HepG2 (cell line): ENCODE results near the gene GPR4. TPM values are rescaled to one million over a fixed set of nuclear protein-coding genes. Genes with fewer than 3 reads are reported as not detected.

ENCODE experiments used
- ARID5B ChIP-seq: IDR thresholded peaks from 2 replicates; pipeline ENCODE4 v1.4.0; 2020; ENCODE audit warnings: mild to moderate bottlenecking, missing genetic modification reagents
- BORCS8-MEF2B ChIP-seq: sonication (generic); formaldehyde crosslinking; IDR thresholded peaks from 2 replicates; pipeline ENCODE4 v1.8.0; 2022; ENCODE audit warnings: mild to moderate bottlenecking, missing genetic modification reagents
- CBX2 ChIP-seq, 2 experiments: fragments of 200-600 bp in 1 of 2; sonication (generic); formaldehyde crosslinking in 1 of 2; IDR thresholded peaks; 2 replicates each; pipeline versions ENCODE4 v1.7.0 to v1.8.1; 2018 to 2022; ENCODE audit warnings: low read depth in 2 of 2, low read length in 1 of 2, mild to moderate bottlenecking in 1 of 2, missing genetic modification reagents in 1 of 2
- CHD2 ChIP-seq: IDR thresholded peaks from 2 replicates; pipeline ENCODE4 v1.6.1; 2011; ENCODE audit warnings: low read depth, low read length, improper control_type of control experiment
- CREB3 ChIP-seq: sonication (generic); formaldehyde crosslinking; IDR thresholded peaks from 2 replicates; pipeline ENCODE4 v1.5.0; 2020; ENCODE audit warnings: missing genetic modification reagents
- JARID2 ChIP-seq: sonication (generic); formaldehyde crosslinking; IDR thresholded peaks from 2 replicates; pipeline ENCODE4 v1.8.1; 2023; ENCODE audit warnings: missing genetic modification reagents, inconsistent platforms; ENCODE audit not compliant: insufficient replicate concordance
- KDM6A ChIP-seq: IDR thresholded peaks from 2 replicates; pipeline ENCODE4 v1.6.1; 2016; ENCODE audit warnings: low read depth
- MAFF ChIP-seq: IDR thresholded peaks from 2 replicates; pipeline ENCODE4 v1.6.1; 2011; ENCODE audit warnings: low read depth, low read length, improper control_type of control experiment
- MZF1 ChIP-seq: sonication (generic); formaldehyde crosslinking; IDR thresholded peaks from 2 replicates; pipeline ENCODE4 v1.8.1; 2023; ENCODE audit warnings: mild to moderate bottlenecking, missing genetic modification reagents, borderline replicate concordance
- POLR2A ChIP-seq, 2 experiments: IDR thresholded peaks; 2 replicates each; pipeline ENCODE4 v1.6.1; 2011; ENCODE audit warnings: low read depth in 2 of 2, low read length in 2 of 2, mild to moderate bottlenecking in 1 of 2, moderate library complexity in 1 of 2; ENCODE audit not compliant: insufficient read depth in 1 of 2
- SRSF1 ChIP-seq: fragments of 200-400 bp; formaldehyde crosslinking; optimal IDR thresholded peaks from 2 replicates; pipeline ENCODE3; 2017; ENCODE audit warnings: mild to moderate bottlenecking, low read depth, low read length, moderate library complexity
- TAF15 ChIP-seq: fragments of 200-400 bp; formaldehyde crosslinking; IDR thresholded peaks from one replicate; pipeline ENCODE4 v1.6.1; 2018; ENCODE audit warnings: mild to moderate bottlenecking, low read depth, low read length; ENCODE audit not compliant: poor library complexity, severe bottlenecking
- TIGD3 ChIP-seq: sonication (generic); formaldehyde crosslinking; IDR thresholded peaks from 2 replicates; pipeline ENCODE4 v1.5.1; 2020; ENCODE audit warnings: mild to moderate bottlenecking, missing genetic modification reagents, borderline replicate concordance
- ZFP82 ChIP-seq: sonication (generic); formaldehyde crosslinking; IDR thresholded peaks from 2 replicates; pipeline ENCODE4 v1.5.1; 2020; ENCODE audit warnings: mild to moderate bottlenecking, missing genetic modification reagents, borderline replicate concordance
- ZIK1 ChIP-seq: sonication (generic); formaldehyde crosslinking; IDR thresholded peaks from 2 replicates; pipeline ENCODE4 v1.5.0; 2020; ENCODE audit warnings: mild to moderate bottlenecking, low read depth, missing genetic modification reagents, borderline replicate concordance
- ZNF205 ChIP-seq: IDR thresholded peaks from 2 replicates; pipeline ENCODE4 v1.6.1; 2018; ENCODE audit warnings: missing biosample characterization, missing genetic modification reagents
- ZNF224 ChIP-seq: sonication (generic); formaldehyde crosslinking; IDR thresholded peaks from 2 replicates; pipeline ENCODE4 v1.5.0; 2020; ENCODE audit warnings: mild to moderate bottlenecking, missing genetic modification reagents
- ZNF652 ChIP-seq: IDR thresholded peaks from 2 replicates; pipeline ENCODE4 v1.6.1; 2016; ENCODE audit warnings: low read depth, borderline replicate concordance
- ZNF737 ChIP-seq: sonication (generic); formaldehyde crosslinking; IDR thresholded peaks from 2 replicates; pipeline ENCODE4 v1.5.0; 2020; ENCODE audit warnings: missing genetic modification reagents, mild to moderate bottlenecking, borderline replicate concordance
- ZNF749 ChIP-seq: sonication (generic); formaldehyde crosslinking; IDR thresholded peaks from 2 replicates; pipeline ENCODE4 v1.8.0; 2022; ENCODE audit warnings: mild to moderate bottlenecking, missing genetic modification reagents, moderate library complexity, borderline replicate concordance
- ZNF784 ChIP-seq: sonication (generic); formaldehyde crosslinking; IDR thresholded peaks from 2 replicates; pipeline ENCODE4 v1.5.1; 2020; ENCODE audit warnings: missing genetic modification reagents, mild to moderate bottlenecking, borderline replicate concordance
- ZNF83 ChIP-seq: sonication (generic); formaldehyde crosslinking; IDR thresholded peaks from 2 replicates; pipeline ENCODE4 v1.4.0; 2020; ENCODE audit warnings: missing genetic modification reagents, mild to moderate bottlenecking, borderline replicate concordance
- ZSCAN30 ChIP-seq: sonication (generic); formaldehyde crosslinking; IDR thresholded peaks from 2 replicates; pipeline ENCODE4 v1.5.0; 2020; ENCODE audit warnings: mild to moderate bottlenecking, missing genetic modification reagents
- polyA plus RNA-seq, 8 experiments: library from polyadenylated mRNA; depleted of rRNA in 3 of 8; stranded (reverse) in 7 of 8; unstranded in 1 of 8; fragments of >200 nt; fragmentation: Illumina TruSeq in 4 of 8; extraction: Trizol in 4 of 8; gene quantifications; 2 replicates each; pipeline versions ENCODE4 v1.2.1 to v1.2.3, GENCODE V29; 2011 to 2016; ENCODE audit warnings: low read depth in 4 of 8, missing spikeins in 1 of 8, mixed read lengths in 1 of 8; ENCODE audit not compliant: insufficient read depth in 1 of 8
- total RNA-seq, 5 experiments: library from RNA; depleted of rRNA; stranded (reverse); fragments of >200 nt; fragmentation: Illumina TruSeq; extraction: Trizol; gene quantifications; 2 replicates each; pipeline ENCODE4 v1.2.3, GENCODE V29; 2016; ENCODE audit warnings: low read depth in 1 of 5

The GPR4 gene
- total and polyA plus RNA-seq, 2 of the 13 experiments (the other 11 are each of a cell fraction or from before 2014, with no cell fraction given), result 0.15 TPM; not detected in 1

DNA sequence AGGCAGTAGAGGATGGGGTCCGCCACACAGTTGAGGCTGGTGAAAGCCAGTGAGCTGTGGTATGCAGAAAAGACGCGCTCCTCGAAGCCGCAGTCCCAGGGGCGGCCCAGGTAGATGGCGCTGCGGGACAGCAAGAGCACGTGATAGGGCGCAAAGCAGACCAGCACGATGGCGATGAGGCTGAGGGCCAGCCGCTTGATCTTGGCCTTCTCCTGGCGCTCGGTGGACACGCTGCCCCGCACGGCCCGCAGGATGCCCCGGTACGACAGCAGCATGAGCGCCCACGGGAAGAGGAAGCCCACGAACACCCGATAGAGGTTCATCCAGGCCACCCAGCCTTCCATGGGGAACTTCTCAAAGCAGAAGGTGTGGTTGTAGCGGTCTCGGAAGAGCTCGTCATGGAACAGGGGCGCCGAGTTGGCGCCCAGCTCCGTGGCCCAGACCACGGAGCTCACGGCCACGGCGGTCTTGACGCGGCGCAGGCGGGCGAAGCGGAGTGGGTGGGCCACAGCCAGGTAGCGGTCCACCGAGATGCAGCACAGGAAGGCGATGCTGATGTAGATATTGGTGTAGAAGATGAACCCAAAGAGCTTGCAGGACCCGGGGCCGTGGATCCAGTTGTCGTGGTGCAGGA lies 10.9 kb downstream of the GPR4 start (continued):
- no peak for TF ChIP-seq MAFF
- no peak for TF ChIP-seq POLR2A (IDR thresholded peaks at IDR 0.05; ENCODE audit: insufficient read depth in 1 of 2, low read depth in 2 of 2, low read length in 2 of 2)
- no peak for TF ChIP-seq CREB3 (CRISPR knock-in tag)
- no peak for TF ChIP-seq CHD2
- no peak for TF ChIP-seq ZNF224 (CRISPR knock-in tag)
- 0 out of 2 replicates have a peak, but pooled peaks have one; percentile 14 for TF ChIP-seq ZNF652 (CRISPR knock-in tag)
- TF ChIP-seq ZNF205 (CRISPR knock-in tag), result peak; percentile 95
- TF ChIP-seq SRSF1, result peak; percentile 54
- TF ChIP-seq BORCS8-MEF2B (CRISPR knock-in tag), result peak; percentile 87
- no peak for TF ChIP-seq MZF1 (CRISPR knock-in tag)
- TF ChIP-seq ZNF784, result 0 out of 2 replicates have a peak, but pooled peaks have one; percentile 29
- no peak for TF ChIP-seq ZNF83 (CRISPR knock-in tag)
- no peak for TF ChIP-seq TIGD3
- no peak for TF ChIP-seq TAF15
- TF ChIP-seq JARID2 (CRISPR knock-in tag), result peak; percentile 60
- TF ChIP-seq ZFP82 (CRISPR knock-in tag), result no peak
- TF ChIP-seq ZIK1 (CRISPR knock-in tag), result 0 out of 2 replicates have a peak, but pooled peaks have one; percentile 38
- no peak for TF ChIP-seq KDM6A (CRISPR knock-in tag)
- no peak for TF ChIP-seq ZNF737 (CRISPR knock-in tag)
- no peak; the same call in 1 of the 2 replicates for TF ChIP-seq ZNF749
- TF ChIP-seq ZSCAN30, result no peak
- peak; percentile 74 for TF ChIP-seq ARID5B (CRISPR knock-in tag)
- no peak for TF ChIP-seq CBX2 (IDR thresholded peaks at IDR 0.05; ENCODE audit: low read depth, low read length)
- no peak for TF ChIP-seq CBX2 (CRISPR knock-in tag; IDR thresholded peaks at IDR 0.05; ENCODE audit: low read depth)
